Measurements from ENCODE around the gene KCNQ1. TPM values are rescaled to one million over a fixed set of nuclear protein-coding genes. Genes with fewer than 3 reads are reported as not detected.

Gene KCNQ1
- total and polyA plus RNA-seq, 3 experiments from 2014 or later = 2.6 to 5.7 (median 3.4) TPM

GRCh38 chr11:2766166-2766565 lies 321.4 kb downstream of the KCNQ1 start:
- no peaks in the 10 kb centered on the region for H3K4me1 ChIP-seq (ENCODE audit: insufficient read depth, low read length)
- no peak overlapping the region for H3K4me3 ChIP-seq (ENCODE audit: low read length)
- ChIA-PET CTCF (no interaction called here), POLR2A (no interaction called here)
- H3K27ac ChIP-seq (ENCODE audit: low read depth, low read length) = no peak overlapping the region
- no peaks in the 10 kb centered on the region for H3K36me3 ChIP-seq (ENCODE audit: insufficient read depth, low read length)
- H3K9me3 ChIP-seq (ENCODE audit: low read length) = no peaks in the 10 kb centered on the region
- no peak overlapping the region for H3K4me3 Mint-ChIP-seq
- H3K27me3 Mint-ChIP-seq = peaks cover 0 to 3% of the 10 kb centered on the region in 2 donors
- no peak overlapping the region for H3K27ac Mint-ChIP-seq
- H3K36me3 Mint-ChIP-seq = no peaks in the 10 kb centered on the region
- H3K27me3 ChIP-seq (ENCODE audit: insufficient read depth, low read length, poor library complexity, severe bottlenecking) = no peaks in the 10 kb centered on the region
- H3K9me3 Mint-ChIP-seq = peaks cover 0 to 3% (median 0%) of the 10 kb centered on the region in 5 donors
- no peak for DNase-seq
- peaks cover 0 to under 1% (median 0%) of the 10 kb centered on the region in 3 donors for H3K4me1 Mint-ChIP-seq

GRCh38 chr11:2767071-2767470 lies 322.3 kb downstream of the KCNQ1 start:
- peak in 1 of 5 donors; percentile 35 for DNase-seq
- no peaks in the 10 kb centered on the region for H3K4me1 ChIP-seq (ENCODE audit: insufficient read depth, low read length)
- H3K27me3 ChIP-seq (ENCODE audit: insufficient read depth, low read length, poor library complexity, severe bottlenecking) = no peaks in the 10 kb centered on the region
- peaks cover 0 to 4% (median 3%) of the 10 kb centered on the region in 3 donors for H3K4me1 Mint-ChIP-seq
- no peak overlapping the region for H3K4me3 ChIP-seq (ENCODE audit: low read length)
- POLR2A ChIA-PET = no interaction called here
- no peak overlapping the region for H3K4me3 Mint-ChIP-seq
- H3K36me3 Mint-ChIP-seq = no peaks in the 10 kb centered on the region
- no peaks in the 10 kb centered on the region for H3K9me3 ChIP-seq (ENCODE audit: low read length)
- H3K9me3 Mint-ChIP-seq = peaks cover 0 to 3% (median 0%) of the 10 kb centered on the region in 5 donors
- peak overlapping the region in 1 of 8 donors; percentile 27 for H3K27ac Mint-ChIP-seq
- H3K27ac ChIP-seq (ENCODE audit: low read depth, low read length) = no peak overlapping the region
- CTCF ChIA-PET = no interaction called here
- H3K27me3 Mint-ChIP-seq = peaks cover 0 to 7% of the 10 kb centered on the region in 2 donors
- no peaks in the 10 kb centered on the region for H3K36me3 ChIP-seq (ENCODE audit: insufficient read depth, low read length)

GRCh38 chr11:2767801-2768200 lies 323.0 kb downstream of the KCNQ1 start:
- no peaks in the 10 kb centered on the region for H3K36me3 Mint-ChIP-seq
- H3K27me3 Mint-ChIP-seq = peaks cover 0 to 7% of the 10 kb centered on the region in 2 donors
- H3K9me3 Mint-ChIP-seq = peaks cover 0 to 3% (median 0%) of the 10 kb centered on the region in 5 donors
- H3K36me3 ChIP-seq (ENCODE audit: insufficient read depth, low read length) = no peaks in the 10 kb centered on the region
- DNase-seq = no peak
- no peaks in the 10 kb centered on the region for H3K27me3 ChIP-seq (ENCODE audit: insufficient read depth, low read length, poor library complexity, severe bottlenecking)
- ChIA-PET CTCF (no interaction called here), POLR2A (no interaction called here)
- H3K4me3 ChIP-seq (ENCODE audit: low read length) = no peak overlapping the region
- H3K4me1 Mint-ChIP-seq = peaks cover 1 to 8% (median 5%) of the 10 kb centered on the region in 3 donors
- no peaks in the 10 kb centered on the region for H3K4me1 ChIP-seq (ENCODE audit: insufficient read depth, low read length)
- no peaks in the 10 kb centered on the region for H3K9me3 ChIP-seq (ENCODE audit: low read length)
- H3K27ac ChIP-seq (ENCODE audit: low read depth, low read length) = no peak overlapping the region
- no peak overlapping the region for H3K27ac Mint-ChIP-seq
- H3K4me3 Mint-ChIP-seq = no peak overlapping the region

GRCh38 chr11:2768471-2769408 lies 323.9 kb downstream of the KCNQ1 start:
- Mint-ChIP-seq H3K36me3 (peaks cover 0 to 2% (median 0%) of the 10 kb centered on the region in 3 donors), H3K27me3 (peaks cover 2 to 7% of the 10 kb centered on the region in 2 donors), H3K27ac (no peak overlapping the region), H3K9me3 (peaks cover 0 to 3% (median 0%) of the 10 kb centered on the region in 5 donors), H3K4me3 (no peak overlapping the region), H3K4me1 (peaks cover 5 to 10% (median 7%) of the 10 kb centered on the region in 3 donors)
- no peaks in the 10 kb centered on the region for H3K9me3 ChIP-seq (ENCODE audit: low read length)
- no peaks in the 10 kb centered on the region for H3K27me3 ChIP-seq (ENCODE audit: insufficient read depth, low read length, poor library complexity, severe bottlenecking)
- no peaks in the 10 kb centered on the region for H3K36me3 ChIP-seq (ENCODE audit: insufficient read depth, low read length)
- POLR2A ChIA-PET = no interaction called here
- H3K4me1 ChIP-seq (ENCODE audit: insufficient read depth, low read length) = no peaks in the 10 kb centered on the region
- CTCF ChIA-PET = no interaction called here
- no peak for DNase-seq
- H3K4me3 ChIP-seq (ENCODE audit: low read length) = no peak overlapping the region
- H3K27ac ChIP-seq (ENCODE audit: low read depth, low read length) = no peak overlapping the region

GRCh38 chr11:2769409-2770095 lies 324.7 kb downstream of the KCNQ1 start:
- H3K27ac ChIP-seq (ENCODE audit: low read depth, low read length) = no peak overlapping the region
- Mint-ChIP-seq H3K27me3 (peaks cover 2 to 7% of the 10 kb centered on the region in 2 donors), H3K9me3 (peaks cover 0 to 3% (median 0%) of the 10 kb centered on the region in 5 donors), H3K27ac (no peak overlapping the region), H3K36me3 (peaks cover 0 to 2% (median 0%) of the 10 kb centered on the region in 3 donors), H3K4me3 (no peak overlapping the region), H3K4me1 (peaks cover 7 to 13% (median 9%) of the 10 kb centered on the region in 3 donors)
- H3K27me3 ChIP-seq (ENCODE audit: insufficient read depth, low read length, poor library complexity, severe bottlenecking) = no peaks in the 10 kb centered on the region
- no peaks in the 10 kb centered on the region for H3K9me3 ChIP-seq (ENCODE audit: low read length)
- H3K36me3 ChIP-seq (ENCODE audit: insufficient read depth, low read length) = no peaks in the 10 kb centered on the region
- DNase-seq = peak in 1 of 5 donors; percentile 38
- H3K4me1 ChIP-seq (ENCODE audit: insufficient read depth, low read length) = peaks cover under 1% of the 10 kb centered on the region
- ChIA-PET POLR2A (no interaction called here), CTCF (no interaction called here)
- no peak overlapping the region for H3K4me3 ChIP-seq (ENCODE audit: low read length)

- peak in 1 of 5 donors; percentile 28 for DNase-seq
- no peak overlapping the region for H3K27ac ChIP-seq (ENCODE audit: low read depth, low read length)
These were observed 325.4 kb downstream of the KCNQ1 start for GRCh38 chr11:2770096-2770751.

GRCh38 chr11:2770761-2771301 lies 326.0 kb downstream of the KCNQ1 start:
- H3K27ac Mint-ChIP-seq = peak overlapping the region in 1 of 8 donors; percentile 91
- H3K4me1 ChIP-seq (ENCODE audit: insufficient read depth, low read length) = peaks cover 6% of the 10 kb centered on the region
- peaks cover 9 to 22% (median 11%) of the 10 kb centered on the region in 3 donors for H3K4me1 Mint-ChIP-seq
- CTCF ChIA-PET = no interaction called here
- DNase-seq = peak in 1 of 5 donors; percentile 30
- H3K36me3 Mint-ChIP-seq = peaks cover 0 to 2% (median 0%) of the 10 kb centered on the region in 3 donors
- peaks cover 2 to 7% of the 10 kb centered on the region in 2 donors for H3K27me3 Mint-ChIP-seq
- peaks cover 0 to under 1% (median 0%) of the 10 kb centered on the region in 5 donors for H3K9me3 Mint-ChIP-seq
- no peak overlapping the region for H3K4me3 Mint-ChIP-seq
- H3K27me3 ChIP-seq (ENCODE audit: insufficient read depth, low read length, poor library complexity, severe bottlenecking) = no peaks in the 10 kb centered on the region
- no peaks in the 10 kb centered on the region for H3K36me3 ChIP-seq (ENCODE audit: insufficient read depth, low read length)
- no peak overlapping the region for H3K27ac ChIP-seq (ENCODE audit: low read depth, low read length)
- POLR2A ChIA-PET = no interaction called here
- no peaks in the 10 kb centered on the region for H3K9me3 ChIP-seq (ENCODE audit: low read length)
- H3K4me3 ChIP-seq (ENCODE audit: low read length) = no peak overlapping the region

More at GRCh38 chr11:2770096-2770751, 325.4 kb downstream of the KCNQ1 start:
- Histone ChIP-seq H3K27me3 (ENCODE audit: insufficient read depth, low read length, poor library complexity, severe bottlenecking) (no peaks in the 10 kb centered on the region), H3K4me3 (ENCODE audit: low read length) (no peak overlapping the region), H3K9me3 (ENCODE audit: low read length) (no peaks in the 10 kb centered on the region), H3K4me1 (ENCODE audit: insufficient read depth, low read length) (peaks cover 6% of the 10 kb centered on the region), H3K36me3 (ENCODE audit: insufficient read depth, low read length) (no peaks in the 10 kb centered on the region)
- peaks cover 9 to 19% (median 11%) of the 10 kb centered on the region in 3 donors for H3K4me1 Mint-ChIP-seq
- H3K9me3 Mint-ChIP-seq = peaks cover 0 to 3% (median 0%) of the 10 kb centered on the region in 5 donors
- H3K4me3 Mint-ChIP-seq = no peak overlapping the region
- H3K36me3 Mint-ChIP-seq = peaks cover 0 to 2% (median 0%) of the 10 kb centered on the region in 3 donors
- POLR2A ChIA-PET = no interaction called here
- peak overlapping the region in 1 of 8 donors; percentile 91 for H3K27ac Mint-ChIP-seq
- CTCF ChIA-PET = no interaction called here
- peaks cover 2 to 7% of the 10 kb centered on the region in 2 donors for H3K27me3 Mint-ChIP-seq
